ENCODE results near the gene PLEKHM2.

The PLEKHM2 gene

GRCh38 chr1:15747378-15747777 lies 63.3 kb downstream of the PLEKHM2 start:
- no peak for DNase-seq (ENCODE audit: low read depth)
- TF ChIP-seq CTCF (conservative IDR thresholded peaks at IDR 0.05; ENCODE audit: low read length): no peak
- no peak overlapping the region for H3K4me3 ChIP-seq (ENCODE audit: low read length)

GRCh38 chr1:15748264-15748663 lies 64.1 kb downstream of the PLEKHM2 start:
- no peak for DNase-seq (ENCODE audit: low read depth)
- no peak for TF ChIP-seq CTCF (conservative IDR thresholded peaks at IDR 0.05; ENCODE audit: low read length)
- H3K4me3 ChIP-seq (ENCODE audit: low read length): no peak overlapping the region

DNA sequence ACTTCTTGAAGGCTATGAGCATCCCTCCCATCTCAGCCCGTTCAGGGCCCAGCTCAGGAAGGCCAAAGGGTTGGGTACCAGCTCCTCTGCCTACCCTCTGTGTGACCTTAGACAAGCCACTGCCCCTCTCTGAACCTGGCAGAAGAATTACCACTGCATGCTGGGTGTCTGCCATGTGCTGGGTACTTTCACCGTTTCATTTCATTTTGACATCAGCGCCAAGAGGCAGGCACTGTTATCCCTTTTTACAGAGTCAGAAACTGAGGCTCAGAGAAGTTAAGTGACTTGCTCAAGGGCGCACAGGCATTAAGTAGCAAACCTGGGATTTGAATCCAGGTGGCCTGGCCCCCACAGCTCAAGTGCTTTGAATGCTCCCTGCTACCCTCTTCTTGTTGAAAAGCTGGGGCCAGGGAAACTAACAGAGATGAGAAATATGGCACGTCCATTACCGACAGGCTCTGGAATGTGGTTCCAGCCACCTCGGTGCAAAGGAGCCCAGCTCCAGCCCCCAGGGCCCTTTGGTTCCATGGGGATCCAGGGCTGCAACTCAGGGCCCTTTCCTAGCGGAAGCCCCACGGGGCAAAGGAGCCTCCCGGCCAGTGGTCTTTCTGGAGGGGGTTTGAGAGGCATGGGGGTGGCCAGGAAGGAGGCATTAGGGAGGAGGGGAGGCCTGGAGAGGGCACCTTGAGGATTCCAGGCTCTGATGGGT lies 64.7 kb downstream of the PLEKHM2 start:
- no peak overlapping the region for H3K4me3 ChIP-seq (ENCODE audit: low read length)
- TF ChIP-seq CTCF (conservative IDR thresholded peaks at IDR 0.05; ENCODE audit: low read length): no peak
- no peak for DNase-seq (ENCODE audit: low read depth)

GRCh38 chr1:15749399-15750291 lies 65.5 kb downstream of the PLEKHM2 start:
- peak; percentile 22 for DNase-seq (ENCODE audit: low read depth)
- TF ChIP-seq CTCF (conservative IDR thresholded peaks at IDR 0.05; ENCODE audit: low read length): no peak
- H3K4me3 ChIP-seq (ENCODE audit: low read length): no peak overlapping the region

GRCh38 chr1:15750924-15751323 lies 66.8 kb downstream of the PLEKHM2 start:
- TF ChIP-seq CTCF (conservative IDR thresholded peaks at IDR 0.05; ENCODE audit: low read length): no peak
- DNase-seq (ENCODE audit: low read depth): no peak
- no peak overlapping the region for H3K4me3 ChIP-seq (ENCODE audit: low read length)

- no peak for DNase-seq (ENCODE audit: low read depth)
- H3K4me3 ChIP-seq (ENCODE audit: low read length): no peak overlapping the region
- TF ChIP-seq CTCF (conservative IDR thresholded peaks at IDR 0.05; ENCODE audit: low read length): no peak
Observed at GRCh38 chr1:15751717-15752116, 67.6 kb downstream of the PLEKHM2 start.

GRCh38 chr1:15753776-15754175 lies 69.7 kb downstream of the PLEKHM2 start:
- DNase-seq (ENCODE audit: low read depth): no peak
- no peak for TF ChIP-seq CTCF (conservative IDR thresholded peaks at IDR 0.05; ENCODE audit: low read length)
- no peak overlapping the region for H3K4me3 ChIP-seq (ENCODE audit: low read length)

All from AG10803 (cell line).